Upper lobe of left lung (tissue), 4 donors: Measurements from ENCODE around the gene GARS1.

Source experiments
- EP300 ChIP-seq, 4 donors: sonication (generic); formaldehyde crosslinking; IDR thresholded peaks; one replicate each; pipeline ENCODE4 v1.5.1; 2017; ENCODE audit warnings: antibody characterized with exemption in 4 of 4, control low read depth in 2 of 4
- POLR2A ChIP-seq, 4 donors: fragments of 450-650 bp; IDR thresholded peaks; one replicate each; pipeline ENCODE4 v1.5.1; 2016 to 2017; ENCODE audit warnings: antibody characterized with exemption in 4 of 4, mild to moderate bottlenecking in 2 of 4
- POLR2AphosphoS5 ChIP-seq, 2 donors: sonication (generic); formaldehyde crosslinking; IDR thresholded peaks; one replicate each; pipeline ENCODE4 v1.5.1; 2017; ENCODE audit warnings: antibody characterized with exemption in 2 of 2
- TF ChIP-seq, protein P1 (sequence below), 6 experiments: fragments of 450-650 bp in 4 of 6; fragments of 200-600 bp in 2 of 6; sonication (generic) in 2 of 6; IDR thresholded peaks; one replicate each; pipeline ENCODE4 v1.5.1; 2016 to 2019; ENCODE audit warnings: antibody characterized with exemption in 6 of 6

DNA sequence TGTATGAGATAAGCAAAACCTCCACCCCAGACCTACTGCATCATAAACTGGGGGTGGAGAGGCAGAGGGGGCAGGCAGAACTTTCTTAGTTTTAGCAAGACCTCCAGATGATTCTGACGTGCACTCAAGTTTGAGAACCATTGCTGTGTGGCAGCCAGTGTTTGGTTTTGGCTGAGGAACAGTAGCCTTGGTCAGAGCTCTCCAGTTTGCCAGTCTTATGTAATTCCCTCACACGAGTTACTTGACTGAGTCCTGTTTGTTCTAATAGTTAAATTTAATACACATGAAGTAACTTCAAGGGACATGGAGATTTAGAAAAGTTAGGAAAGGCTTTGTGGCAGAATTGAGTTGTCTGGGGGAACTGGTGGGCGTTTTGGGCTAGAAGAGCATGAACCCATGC is 38.5 kb downstream of the GARS1 start:
- no peak for TF ChIP-seq POLR2AphosphoS5 (IDR thresholded peaks at IDR 0.05)
- no peak for TF ChIP-seq POLR2A (IDR thresholded peaks at IDR 0.05)
- TF ChIP-seq, protein P1, sequence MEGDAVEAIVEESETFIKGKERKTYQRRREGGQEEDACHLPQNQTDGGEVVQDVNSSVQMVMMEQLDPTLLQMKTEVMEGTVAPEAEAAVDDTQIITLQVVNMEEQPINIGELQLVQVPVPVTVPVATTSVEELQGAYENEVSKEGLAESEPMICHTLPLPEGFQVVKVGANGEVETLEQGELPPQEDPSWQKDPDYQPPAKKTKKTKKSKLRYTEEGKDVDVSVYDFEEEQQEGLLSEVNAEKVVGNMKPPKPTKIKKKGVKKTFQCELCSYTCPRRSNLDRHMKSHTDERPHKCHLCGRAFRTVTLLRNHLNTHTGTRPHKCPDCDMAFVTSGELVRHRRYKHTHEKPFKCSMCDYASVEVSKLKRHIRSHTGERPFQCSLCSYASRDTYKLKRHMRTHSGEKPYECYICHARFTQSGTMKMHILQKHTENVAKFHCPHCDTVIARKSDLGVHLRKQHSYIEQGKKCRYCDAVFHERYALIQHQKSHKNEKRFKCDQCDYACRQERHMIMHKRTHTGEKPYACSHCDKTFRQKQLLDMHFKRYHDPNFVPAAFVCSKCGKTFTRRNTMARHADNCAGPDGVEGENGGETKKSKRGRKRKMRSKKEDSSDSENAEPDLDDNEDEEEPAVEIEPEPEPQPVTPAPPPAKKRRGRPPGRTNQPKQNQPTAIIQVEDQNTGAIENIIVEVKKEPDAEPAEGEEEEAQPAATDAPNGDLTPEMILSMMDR (IDR thresholded peaks at IDR 0.05): no peak
- TF ChIP-seq EP300 (IDR thresholded peaks at IDR 0.05): no peak
